ENCODE results near the gene FLYWCH2.
"Not testable (repeated sequence)": the region's sequence is repeated elsewhere in the genome, so short reads cannot be mapped to it uniquely, and the experiment has no call there.

FLYWCH2 gene

GRCh38 chr16:2936436-2937011, 53.5 kb downstream of the FLYWCH2 start:
- no peak overlapping the region for H3K27ac ChIP-seq

GRCh38 chr16:2937170-2937569, 54.2 kb downstream of the FLYWCH2 start:
- no peak overlapping the region for H3K27ac ChIP-seq
- no peak for TF ChIP-seq ZFX (IDR thresholded peaks at IDR 0.05; ENCODE audit: borderline replicate concordance)
- TF ChIP-seq CTCF (IDR thresholded peaks at IDR 0.05), result no peak

More at GRCh38 chr16:2936436-2937011, 53.5 kb downstream of the FLYWCH2 start:
- TF ChIP-seq CTCF (IDR thresholded peaks at IDR 0.05), result no peak
- no peak for TF ChIP-seq ZFX (IDR thresholded peaks at IDR 0.05; ENCODE audit: borderline replicate concordance)

GRCh38 chr16:2938206-2938605, 55.2 kb downstream of the FLYWCH2 start:
- TF ChIP-seq CTCF (IDR thresholded peaks at IDR 0.05) (no peak), ZFX (IDR thresholded peaks at IDR 0.05; ENCODE audit: borderline replicate concordance) (no peak)
- H3K27ac ChIP-seq, result no peak overlapping the region

- no peak for TF ChIP-seq ZFX (IDR thresholded peaks at IDR 0.05; ENCODE audit: borderline replicate concordance)
- no peak for TF ChIP-seq CTCF (IDR thresholded peaks at IDR 0.05)
- H3K27ac ChIP-seq, result no peak overlapping the region
Observed at GRCh38 chr16:2939968-2940367, 57.0 kb downstream of the FLYWCH2 start.

- TF ChIP-seq ZFX (IDR thresholded peaks at IDR 0.05; ENCODE audit: borderline replicate concordance), result no peak
- TF ChIP-seq CTCF (IDR thresholded peaks at IDR 0.05), result no peak
- H3K27ac ChIP-seq, result no peak overlapping the region
Observed at GRCh38 chr16:2942045-2942444, 59.0 kb downstream of the FLYWCH2 start.

- H3K27ac ChIP-seq, result not testable (repeated sequence)
Observed at GRCh38 chr16:2943716-2944115, 60.7 kb downstream of the FLYWCH2 start.

GRCh38 chr16:2946649-2947048, 63.6 kb downstream of the FLYWCH2 start:
- H3K27ac ChIP-seq, result no peak overlapping the region
- TF ChIP-seq CTCF (IDR thresholded peaks at IDR 0.05), result no peak
- TF ChIP-seq ZFX (IDR thresholded peaks at IDR 0.05; ENCODE audit: borderline replicate concordance), result no peak
